Ishikawa (cell line): ENCODE measurements around the gene BDKRB2.

Source experiments
- CEBPB ChIP-seq: IDR thresholded peaks from 2 replicates; pipeline ENCODE4 v1.6.1; 2012
- CREB1 ChIP-seq: IDR thresholded peaks from 2 replicates; pipeline ENCODE4 v1.6.1; 2012; ENCODE audit warnings: low read depth
- EGR1 ChIP-seq: IDR thresholded peaks from 2 replicates; pipeline ENCODE4 v1.6.1; 2012
- EP300 ChIP-seq: IDR thresholded peaks from 2 replicates; pipeline ENCODE4 v1.6.1; 2012; ENCODE audit warnings: borderline replicate concordance
- FOXM1 ChIP-seq: IDR thresholded peaks from 2 replicates; pipeline ENCODE4 v1.6.1; 2012; ENCODE audit warnings: low read depth, borderline replicate concordance
- MAX ChIP-seq: IDR thresholded peaks from 2 replicates; pipeline ENCODE4 v1.6.1; 2012
- NFIC ChIP-seq: IDR thresholded peaks from 2 replicates; pipeline ENCODE4 v1.6.1; 2012
- RAD21 ChIP-seq: IDR thresholded peaks from 2 replicates; pipeline ENCODE4 v1.6.1; 2012; ENCODE audit warnings: low read depth
- REST ChIP-seq: IDR thresholded peaks from 2 replicates; pipeline ENCODE4 v1.6.1; 2012; ENCODE audit warnings: low read depth, mild to moderate bottlenecking
- TAF1 ChIP-seq: IDR thresholded peaks from 2 replicates; pipeline ENCODE4 v1.6.1; 2012; ENCODE audit warnings: low read depth, mild to moderate bottlenecking
- TCF12 ChIP-seq: IDR thresholded peaks from 2 replicates; pipeline ENCODE4 v1.6.1; 2012; ENCODE audit warnings: low read depth
- TEAD4 ChIP-seq: IDR thresholded peaks from 2 replicates; pipeline ENCODE4 v1.6.1; 2012
- USF1 ChIP-seq: IDR thresholded peaks from 2 replicates; pipeline ENCODE4 v1.6.1; 2012
- YY1 ChIP-seq: IDR thresholded peaks from 2 replicates; pipeline ENCODE4 v1.6.1; 2012; ENCODE audit warnings: low read depth
- ZBTB7A ChIP-seq: IDR thresholded peaks from 2 replicates; pipeline ENCODE4 v1.6.1; 2012; ENCODE audit warnings: low read depth

Gene BDKRB2

GRCh38 chr14:96181186-96182056 lies 23.2 kb upstream of the BDKRB2 start:
- TF ChIP-seq TCF12 (no peak), CREB1 (no peak), NFIC (no peak), CEBPB (no peak)

- no peak for TF ChIP-seq CREB1
- no peak for TF ChIP-seq CEBPB
- no peak for TF ChIP-seq RAD21
- no peak for TF ChIP-seq NFIC
- TF ChIP-seq USF1: no peak
- TF ChIP-seq REST: no peak
- no peak for TF ChIP-seq YY1
These were observed 22.1 kb upstream of the BDKRB2 start for GRCh38 chr14:96182546-96182945.

GRCh38 chr14:96184737-96185136 lies 19.9 kb upstream of the BDKRB2 start:
- TF ChIP-seq EP300 (no peak), TCF12 (no peak), YY1 (no peak), CREB1 (no peak), REST (no peak), TAF1 (no peak), ZBTB7A (no peak), RAD21 (no peak), FOXM1 (no peak), EGR1 (no peak), MAX (no peak), USF1 (no peak), TEAD4 (no peak), CEBPB (no peak), NFIC (no peak)

GRCh38 chr14:96187216-96188031 lies 17.2 kb upstream of the BDKRB2 start:
- TF ChIP-seq EP300 (no peak), EGR1 (no peak), MAX (no peak), YY1 (no peak)

GRCh38 chr14:96189281-96189711 lies 15.3 kb upstream of the BDKRB2 start:
- TF ChIP-seq FOXM1 (no peak), EGR1 (no peak)

- TF ChIP-seq USF1 (no peak), EGR1 (no peak), TAF1 (no peak), NFIC (no peak), MAX (no peak), ZBTB7A (no peak), TEAD4 (no peak), REST (no peak), YY1 (no peak), CEBPB (no peak), FOXM1 (no peak), CREB1 (no peak), RAD21 (no peak)
These were observed 13.3 kb upstream of the BDKRB2 start for GRCh38 chr14:96191353-96191752.
